ENCODE measurements around the gene ACBD5.
"Not testable (repeated sequence)": the region's sequence is repeated elsewhere in the genome, so short reads cannot be mapped to it uniquely, and the experiment has no call there.

The ACBD5 gene, protein sequence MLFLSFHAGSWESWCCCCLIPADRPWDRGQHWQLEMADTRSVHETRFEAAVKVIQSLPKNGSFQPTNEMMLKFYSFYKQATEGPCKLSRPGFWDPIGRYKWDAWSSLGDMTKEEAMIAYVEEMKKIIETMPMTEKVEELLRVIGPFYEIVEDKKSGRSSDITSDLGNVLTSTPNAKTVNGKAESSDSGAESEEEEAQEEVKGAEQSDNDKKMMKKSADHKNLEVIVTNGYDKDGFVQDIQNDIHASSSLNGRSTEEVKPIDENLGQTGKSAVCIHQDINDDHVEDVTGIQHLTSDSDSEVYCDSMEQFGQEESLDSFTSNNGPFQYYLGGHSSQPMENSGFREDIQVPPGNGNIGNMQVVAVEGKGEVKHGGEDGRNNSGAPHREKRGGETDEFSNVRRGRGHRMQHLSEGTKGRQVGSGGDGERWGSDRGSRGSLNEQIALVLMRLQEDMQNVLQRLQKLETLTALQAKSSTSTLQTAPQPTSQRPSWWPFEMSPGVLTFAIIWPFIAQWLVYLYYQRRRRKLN

DNA sequence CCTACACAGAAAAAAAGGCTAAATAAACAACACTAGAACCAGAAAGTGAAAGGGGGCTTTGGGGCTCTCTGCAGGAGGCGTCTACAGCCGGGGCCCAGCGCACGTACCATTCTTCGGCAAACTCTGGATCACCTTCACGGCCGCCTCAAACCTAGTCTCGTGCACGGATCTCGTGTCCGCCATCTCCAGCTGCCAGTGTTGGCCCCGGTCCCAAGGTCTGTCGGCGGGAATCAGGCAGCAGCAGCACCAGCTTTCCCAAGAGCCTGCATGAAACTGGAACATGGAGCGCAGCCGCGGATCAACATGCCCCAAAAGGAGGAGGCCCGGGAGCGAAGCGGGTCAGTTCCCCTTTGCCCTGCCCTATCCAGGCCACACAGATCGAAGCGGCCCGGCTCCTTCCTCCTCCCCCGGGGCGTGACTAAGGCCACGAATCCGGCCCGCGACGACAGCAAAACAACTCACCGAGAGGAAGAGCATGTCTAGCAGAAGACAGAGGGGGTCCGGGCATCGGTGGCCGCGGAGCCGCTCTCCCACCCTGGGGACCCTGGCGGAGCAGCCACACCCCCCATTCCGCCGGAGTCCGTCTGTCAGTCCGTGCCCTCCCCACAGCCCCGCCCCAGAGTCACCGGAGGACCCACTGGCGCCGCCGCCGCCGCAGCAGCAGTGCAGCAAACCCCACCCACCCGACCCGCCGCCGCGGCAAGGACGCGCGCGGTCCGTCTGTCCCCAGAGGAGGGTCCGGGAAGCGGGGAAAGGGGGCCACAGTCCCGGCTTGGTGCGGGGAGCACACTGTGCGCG lies at the start of gene ACBD5:
TSS of gene ACBD5 (minus strand) at position 586 of the 798 bp plus-strand sequence. CDS start at position 477, 109 bp downstream.
- in situ Hi-C loops (cut with MboI; ENCODE audit: low sequenced_read_pairs) = no loop called here

DNA sequence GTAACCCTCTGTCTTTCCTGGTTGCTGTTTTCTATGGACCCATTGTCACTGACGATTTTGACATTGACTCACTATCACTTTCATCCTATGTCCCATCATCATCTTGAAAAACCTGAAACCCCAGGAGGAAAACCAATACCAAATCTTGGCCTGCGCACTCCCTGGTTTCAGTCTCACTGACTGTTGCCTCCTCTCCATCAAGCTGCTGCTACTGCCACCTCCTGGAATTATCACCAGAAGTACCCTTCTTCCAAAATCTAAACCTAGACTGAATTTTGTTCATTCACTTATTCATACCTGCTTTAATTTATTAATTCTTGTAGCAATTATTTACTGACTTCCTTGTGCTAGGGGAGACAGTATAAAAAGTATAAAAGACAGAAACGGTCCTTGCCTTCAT lies 44.5 kb upstream of the ACBD5 start:
- in situ Hi-C loops (cut with MboI; ENCODE audit: low sequenced_read_pairs) = no loop called here

DNA sequence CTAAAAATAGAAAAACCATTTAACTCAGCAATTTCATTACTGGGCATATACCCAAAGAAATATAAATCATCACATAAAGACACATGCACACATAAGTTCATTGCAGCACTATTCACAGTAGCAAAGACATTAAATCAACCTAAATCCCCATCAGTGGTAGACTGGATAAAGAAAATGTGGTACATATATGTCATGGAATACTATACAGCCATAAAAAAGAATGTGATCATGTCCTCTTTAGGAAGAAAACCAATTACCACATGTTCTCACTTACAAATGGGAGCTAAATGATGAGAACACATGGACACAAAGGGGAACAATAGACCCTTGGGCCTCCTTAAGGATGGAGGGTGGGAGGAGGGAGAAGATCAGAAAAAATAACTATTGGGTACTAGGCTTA lies 36.0 kb upstream of the ACBD5 start:
- in situ Hi-C loops (cut with MboI; ENCODE audit: low sequenced_read_pairs) = no loop called here

DNA sequence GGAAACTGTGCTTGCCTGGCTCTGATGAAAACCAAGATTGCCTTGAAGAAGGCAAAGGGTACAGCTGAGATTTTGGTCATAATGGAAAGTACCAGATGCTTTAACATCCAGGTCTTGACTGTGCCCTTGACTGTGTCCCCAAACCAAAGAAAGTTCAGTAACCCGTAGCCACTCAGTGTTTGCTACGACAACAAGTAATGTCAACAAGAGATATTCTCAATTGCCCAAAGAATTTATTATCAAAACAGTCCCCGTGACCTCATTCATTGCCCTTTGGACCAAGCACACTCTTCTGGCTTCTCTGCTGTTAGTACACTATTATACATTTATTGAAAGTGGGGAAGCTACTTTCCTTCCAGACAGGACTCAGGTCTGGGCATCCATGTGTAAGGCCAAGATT lies 25.4 kb upstream of the ACBD5 start:
- in situ Hi-C loops (cut with MboI; ENCODE audit: low sequenced_read_pairs) = not testable (repeated sequence)

DNA sequence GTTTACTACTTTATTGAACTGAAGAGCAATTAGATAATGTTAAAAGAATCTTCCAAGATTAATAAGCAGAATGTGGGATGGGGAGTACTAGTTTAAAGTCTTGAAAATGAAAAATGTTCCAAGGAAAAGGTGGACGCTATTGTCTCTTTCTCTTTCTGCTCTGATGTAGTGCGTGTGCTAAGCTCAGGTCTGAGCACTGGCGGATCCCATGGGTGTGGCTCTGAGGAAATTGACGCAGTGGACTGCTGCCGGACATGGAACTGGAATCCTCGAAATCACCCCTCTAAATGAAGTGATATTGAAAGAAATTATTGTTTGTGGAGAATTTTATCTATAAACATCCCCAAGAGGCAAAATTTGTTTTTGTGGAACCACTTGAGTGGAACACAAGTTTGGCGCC lies 22.2 kb upstream of the ACBD5 start:
- in situ Hi-C loops (cut with MboI; ENCODE audit: low sequenced_read_pairs) = not testable (repeated sequence)

DNA sequence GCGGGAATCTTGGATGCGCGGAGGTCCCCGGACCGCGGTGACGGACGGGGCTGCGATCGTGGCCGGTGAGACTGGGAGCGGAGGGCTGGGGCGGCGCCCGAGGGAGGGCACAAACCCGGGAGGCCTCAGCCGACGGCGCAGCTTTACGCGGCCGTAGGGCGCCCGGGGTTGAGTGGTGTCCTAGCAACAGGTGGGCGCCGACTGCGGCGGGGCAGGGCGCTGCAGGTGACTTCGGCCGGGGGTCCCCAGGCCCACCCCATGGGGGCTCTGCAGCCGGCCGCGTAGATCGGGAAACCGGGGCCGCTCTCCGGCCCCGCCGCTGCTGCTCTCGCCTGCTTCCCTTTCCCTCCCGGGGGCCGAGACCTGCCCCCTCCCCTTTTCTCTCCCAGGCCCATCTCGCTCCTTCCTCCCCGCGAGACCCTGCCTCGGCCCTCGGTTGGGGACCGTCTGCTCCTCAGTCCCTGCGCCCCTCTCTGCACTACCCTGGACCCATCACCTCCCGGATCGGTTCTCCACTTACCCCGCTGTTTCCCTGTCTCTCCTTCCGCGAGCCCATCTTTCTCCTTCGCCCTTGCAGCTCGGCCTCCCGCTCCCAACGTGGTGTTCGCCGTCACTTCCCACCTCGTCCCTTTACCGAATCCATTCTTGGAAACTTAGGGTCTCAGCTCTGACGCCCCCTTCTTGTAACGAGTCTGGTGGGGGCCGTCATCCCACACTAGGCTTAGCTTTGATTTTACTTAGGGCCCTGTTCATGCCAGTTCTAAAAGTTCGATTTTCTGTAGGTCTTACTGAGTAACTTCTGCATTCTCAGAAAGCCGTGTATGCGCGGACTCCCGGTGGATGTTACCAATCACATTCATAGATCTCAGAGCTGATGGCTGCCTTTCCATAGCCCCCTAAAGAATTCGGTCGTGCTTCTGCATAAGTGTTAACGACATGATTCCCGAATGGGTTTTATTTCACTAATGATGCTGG lies 18.5 kb upstream of the ACBD5 start:
- in situ Hi-C loops (cut with MboI; ENCODE audit: low sequenced_read_pairs) = no loop called here

DNA sequence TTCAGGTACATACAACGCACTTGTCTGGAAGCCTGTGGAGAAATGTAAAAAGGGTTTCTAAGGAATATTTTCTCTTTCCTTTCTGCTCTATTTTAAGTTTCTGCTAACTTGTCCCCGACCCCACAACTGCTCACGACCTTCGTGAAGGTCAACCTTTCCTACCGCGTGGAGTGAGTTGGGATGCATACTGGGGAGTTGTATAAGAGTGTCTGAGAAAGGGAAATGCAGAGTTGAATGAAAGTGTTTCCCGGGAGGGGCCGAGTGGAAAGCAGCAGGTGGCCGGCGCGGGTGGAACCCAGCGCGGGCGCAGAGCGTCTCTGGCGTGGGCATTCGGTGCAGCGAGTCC lies 17.9 kb upstream of the ACBD5 start:
- in situ Hi-C loops (cut with MboI; ENCODE audit: low sequenced_read_pairs) = no loop called here

DNA sequence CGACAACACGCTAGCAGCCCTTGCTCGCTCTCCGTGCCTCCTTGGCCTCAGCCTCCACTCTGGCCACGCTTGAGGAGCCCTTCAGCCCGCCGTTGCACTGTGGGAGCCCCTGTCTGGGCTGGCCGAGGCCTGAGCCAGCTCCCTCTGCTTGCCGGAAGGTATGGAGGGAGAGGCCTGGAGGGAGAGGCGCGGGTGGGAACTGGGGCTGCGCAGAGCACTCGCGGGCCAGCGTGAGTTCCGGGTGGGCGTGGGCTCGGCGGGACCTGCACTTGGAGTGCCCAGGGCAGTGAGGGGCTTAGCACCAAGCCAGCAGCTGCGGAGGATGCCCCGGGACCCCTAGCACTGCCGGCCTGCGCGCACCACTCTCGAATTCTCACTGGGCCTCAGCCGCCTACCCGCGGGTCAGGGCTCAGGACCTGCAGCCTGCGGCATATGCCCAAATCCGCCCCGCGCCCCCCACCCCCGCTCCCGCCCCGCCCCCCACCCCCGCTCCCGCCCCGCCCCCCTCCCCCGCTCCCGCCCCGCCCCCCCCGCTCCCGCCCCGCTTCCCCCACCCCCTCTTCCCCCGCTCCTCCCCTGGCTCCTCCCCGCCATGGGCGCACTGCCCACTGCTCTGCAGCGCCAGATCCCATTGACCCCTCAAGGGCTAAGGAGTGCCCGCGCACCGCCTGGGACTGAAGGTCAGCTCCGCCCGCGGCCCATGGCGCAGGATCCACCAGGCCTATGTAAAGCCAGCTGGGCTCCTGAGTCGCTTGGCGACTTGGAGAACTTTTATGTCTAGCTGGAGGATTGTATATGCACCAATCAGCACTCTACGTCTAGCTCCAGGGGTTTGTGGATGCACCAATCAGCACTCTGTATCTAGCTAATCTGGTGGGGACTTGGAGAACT lies 15.9 kb upstream of the ACBD5 start:
- in situ Hi-C loops (cut with MboI; ENCODE audit: low sequenced_read_pairs) = no loop called here

DNA sequence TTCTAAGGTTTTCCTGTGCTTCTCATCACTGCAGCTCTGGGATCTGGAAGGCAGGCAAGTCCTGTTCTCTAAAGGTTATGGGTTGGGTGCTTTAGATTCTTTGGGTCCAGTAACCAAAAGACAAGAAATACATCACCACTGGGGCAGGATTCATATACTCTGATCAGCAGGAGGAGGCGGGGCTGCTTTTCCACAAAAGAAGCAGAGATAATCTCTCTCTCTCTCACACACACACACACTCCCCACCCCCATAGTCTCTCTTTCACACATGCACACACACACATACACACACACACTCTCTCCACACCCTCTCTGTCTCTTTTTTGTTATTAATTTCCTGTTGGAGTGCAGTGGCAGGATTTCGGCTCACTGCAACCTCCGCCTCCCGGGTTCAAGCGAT lies 13.0 kb upstream of the ACBD5 start:
- in situ Hi-C loops (cut with MboI; ENCODE audit: low sequenced_read_pairs) = no loop called here

DNA sequence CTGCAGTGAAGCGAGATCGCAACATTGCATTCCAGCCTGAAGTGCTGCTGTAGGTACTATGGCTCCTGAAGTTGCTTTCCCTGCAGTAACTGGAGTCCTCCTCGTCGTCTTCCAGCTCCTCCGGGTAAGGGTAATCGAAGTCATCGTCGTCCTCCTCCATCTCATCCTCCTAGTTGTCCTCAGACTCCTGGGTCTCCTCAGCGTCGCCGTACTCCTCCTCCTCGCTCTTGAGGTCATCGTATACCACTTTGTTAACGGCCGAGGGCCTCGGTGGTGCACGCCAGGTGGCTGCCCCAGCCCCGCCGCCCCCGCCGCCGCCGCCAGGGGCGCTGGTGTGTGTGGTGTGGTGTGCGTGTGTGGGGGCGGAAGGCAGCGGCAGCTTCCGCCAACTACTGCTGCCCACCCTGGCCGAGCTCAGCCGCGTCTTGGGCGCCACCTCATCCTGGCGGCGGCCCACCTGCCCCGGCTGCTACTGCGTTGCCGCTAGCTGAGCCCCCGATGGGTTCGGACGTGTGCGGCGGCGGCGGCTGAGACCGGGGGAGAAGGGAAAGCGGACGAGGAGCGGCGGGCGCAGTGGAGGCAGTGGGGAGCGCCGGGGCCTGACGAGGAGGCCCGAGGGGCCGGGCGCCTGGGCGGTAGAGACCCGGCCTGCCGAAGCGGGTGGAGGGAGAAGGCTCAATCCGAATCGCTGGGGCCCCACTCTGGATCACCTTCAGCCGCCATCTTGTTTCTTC lies 11.8 kb upstream of the ACBD5 start:
- in situ Hi-C loops (cut with MboI; ENCODE audit: low sequenced_read_pairs) = no loop called here

DNA sequence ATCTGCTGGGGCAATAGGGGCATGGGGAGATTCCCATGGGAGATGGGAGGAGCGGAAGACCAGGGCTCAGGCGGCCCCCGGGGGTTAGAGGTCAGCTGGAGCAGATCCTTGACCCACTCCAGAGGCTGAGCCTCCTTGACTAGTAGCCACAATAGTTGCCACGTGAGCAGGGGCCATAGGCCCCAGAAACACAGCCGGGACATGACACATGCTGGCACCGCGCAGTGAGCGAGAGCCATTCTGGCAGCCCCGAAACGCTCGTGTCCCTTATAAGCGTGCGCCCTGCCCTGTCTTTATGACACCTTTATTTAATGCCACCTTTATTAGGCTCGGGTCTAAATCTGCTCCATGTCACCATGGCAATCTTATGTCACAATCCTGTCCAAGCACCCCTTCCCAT lies 11.0 kb upstream of the ACBD5 start:
- in situ Hi-C loops (cut with MboI; ENCODE audit: low sequenced_read_pairs) = no loop called here

DNA sequence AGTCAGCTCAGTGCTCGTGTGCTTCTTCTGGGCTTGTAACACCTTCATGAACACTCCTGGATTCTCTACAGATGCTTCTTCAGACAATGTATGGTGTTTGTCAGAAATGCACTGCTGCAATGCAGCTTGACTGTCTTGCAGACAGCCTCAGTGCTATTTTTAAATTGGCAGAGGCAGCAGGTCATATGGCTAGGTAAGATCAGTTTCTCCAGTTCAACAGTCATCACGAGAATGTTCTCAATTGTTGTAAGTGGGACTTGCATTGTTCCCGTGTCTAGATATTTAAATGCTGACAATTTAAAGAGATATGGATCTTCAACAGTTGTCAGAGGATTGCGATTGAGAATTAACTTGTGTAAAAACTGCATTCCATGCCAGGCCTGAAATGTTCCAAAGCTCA lies 7.6 kb upstream of the ACBD5 start:
- in situ Hi-C loops (cut with MboI; ENCODE audit: low sequenced_read_pairs) = no loop called here

DNA sequence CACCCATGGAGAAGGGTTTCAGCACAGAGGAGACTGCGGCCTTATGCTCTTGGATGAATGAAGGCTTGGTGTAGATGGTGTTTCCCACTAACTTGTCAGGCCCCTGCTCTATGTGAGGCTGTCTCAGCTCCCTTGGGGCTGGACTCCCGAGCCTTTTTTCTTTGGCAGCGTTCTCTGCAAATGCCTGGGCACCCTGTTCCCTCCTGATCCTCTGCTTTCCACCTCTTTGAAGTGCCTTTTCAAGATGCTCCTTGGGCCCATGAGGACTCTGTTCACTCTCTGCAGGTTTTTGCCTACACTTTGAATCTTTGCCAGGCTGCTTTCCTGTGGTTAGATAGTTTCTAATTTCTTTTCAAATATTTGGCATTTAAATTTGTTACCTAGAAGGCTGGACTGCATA lies 6.8 kb upstream of the ACBD5 start:
- in situ Hi-C loops (cut with MboI; ENCODE audit: low sequenced_read_pairs) = no loop called here

DNA sequence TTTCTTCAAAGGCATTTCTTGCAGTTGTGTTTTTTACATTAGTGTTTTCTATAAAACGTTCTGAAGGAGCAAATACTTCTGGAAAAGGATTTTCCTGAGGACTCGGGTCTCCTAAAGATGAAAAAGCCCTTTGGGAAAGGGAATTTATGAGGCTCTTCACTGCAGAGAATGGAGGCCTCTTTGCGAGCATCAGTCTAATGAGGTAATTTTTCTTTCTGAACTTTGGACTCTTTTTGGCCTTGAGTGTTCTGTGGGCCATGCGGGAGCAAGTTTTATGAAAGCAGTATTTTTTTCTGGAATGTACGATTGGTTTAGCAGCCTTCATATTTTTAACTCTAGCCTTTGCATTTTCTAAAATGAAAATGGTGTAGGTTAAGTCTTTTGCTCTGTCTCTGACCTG lies 6.4 kb upstream of the ACBD5 start:
- in situ Hi-C loops (cut with MboI; ENCODE audit: low sequenced_read_pairs) = no loop called here

DNA sequence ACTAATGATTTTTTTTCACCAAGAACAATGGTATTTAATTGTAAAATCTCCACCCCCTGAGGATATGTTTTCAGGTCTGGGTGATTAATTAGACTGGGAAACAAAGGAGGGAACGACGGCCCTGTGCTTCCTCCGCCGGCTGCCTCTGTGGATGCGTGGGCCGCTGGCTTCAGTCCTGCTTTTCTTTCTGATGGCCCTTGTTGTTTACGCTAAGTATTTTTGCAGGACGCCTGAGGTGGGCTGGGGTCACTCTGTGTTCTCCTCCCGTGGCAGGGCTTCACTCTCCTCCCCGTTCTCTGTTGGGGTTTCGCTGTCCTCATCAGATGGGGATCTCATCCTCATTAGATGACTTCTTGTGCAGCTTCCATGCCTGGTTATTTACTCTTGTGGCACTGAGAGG lies 5.2 kb upstream of the ACBD5 start:
- in situ Hi-C loops (cut with MboI; ENCODE audit: low sequenced_read_pairs) = no loop called here

DNA sequence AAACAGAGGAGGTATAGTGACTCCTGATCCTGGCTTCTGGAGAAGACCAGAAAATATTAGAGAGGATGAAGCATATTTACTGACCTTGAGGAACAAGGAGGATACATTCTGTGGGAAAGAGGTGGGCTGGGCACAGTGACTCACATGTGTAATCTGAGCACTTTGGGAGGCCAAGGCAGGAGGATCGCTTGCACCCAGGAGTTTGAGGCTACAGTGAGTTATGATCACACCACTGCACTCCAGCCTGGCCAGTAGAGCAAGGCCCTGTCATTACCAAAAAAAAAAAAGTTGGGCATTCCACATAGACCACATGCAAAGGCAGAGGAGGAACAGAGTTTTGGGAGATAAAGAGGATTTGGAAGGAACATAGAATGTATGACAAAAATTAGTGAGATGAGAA lies 4.4 kb upstream of the ACBD5 start:
- in situ Hi-C loops (cut with MboI; ENCODE audit: low sequenced_read_pairs) = no loop called here

DNA sequence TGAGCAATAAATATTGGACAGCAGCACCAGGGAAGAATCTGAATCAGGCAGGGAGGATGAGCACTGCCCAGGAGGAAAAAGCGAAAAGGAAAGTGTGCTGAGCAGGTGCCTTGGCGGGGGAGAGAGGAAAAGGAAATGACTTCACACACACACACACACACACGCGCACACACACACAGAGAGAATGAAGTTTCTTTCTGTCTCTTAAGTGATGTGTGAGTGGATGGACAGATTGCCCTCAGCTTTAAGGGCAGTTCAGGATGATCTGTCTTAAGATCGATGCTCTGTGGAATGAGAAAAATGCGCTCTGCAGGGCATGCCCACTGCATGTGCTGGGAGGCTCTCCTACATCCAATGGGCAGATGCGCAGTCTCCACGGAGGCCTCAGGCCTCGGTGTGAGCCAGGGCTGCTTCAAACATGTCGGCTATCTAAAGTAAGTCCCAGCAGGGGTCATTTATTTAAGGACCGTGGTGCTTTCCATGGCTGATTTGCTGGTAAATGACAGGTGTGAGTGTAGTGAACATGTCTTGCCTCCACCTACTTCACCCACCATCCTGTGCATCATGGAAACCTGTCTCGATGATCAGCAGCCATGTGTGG lies 2.5 kb upstream of the ACBD5 start:
- in situ Hi-C loops (cut with MboI; ENCODE audit: low sequenced_read_pairs) = no loop called here

DNA sequence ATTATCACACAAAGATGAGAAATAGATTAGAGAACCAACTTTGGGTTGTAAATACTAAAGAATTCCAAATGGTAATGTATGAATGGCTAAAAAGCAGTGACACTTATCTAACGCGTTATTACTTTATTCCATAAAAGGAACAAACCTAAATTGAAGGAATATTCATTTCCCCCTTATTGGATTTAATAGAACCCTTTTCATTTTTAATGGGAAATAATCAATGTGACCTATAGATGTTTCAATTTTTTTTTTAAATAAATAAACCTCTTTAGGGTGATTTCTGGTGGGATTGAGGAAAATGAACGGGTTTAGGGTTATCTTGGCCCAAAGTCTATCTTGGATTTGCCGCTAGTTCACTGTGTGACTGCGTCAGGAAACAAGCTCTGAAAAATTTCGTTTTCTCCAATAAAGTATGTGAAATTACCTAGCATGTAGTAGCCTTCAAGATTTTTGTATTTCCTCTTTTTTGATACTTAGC lies 1.9 kb upstream of the ACBD5 start:
- in situ Hi-C loops (cut with MboI; ENCODE audit: low sequenced_read_pairs) = no loop called here
